Superior temporal gyrus (tissue), 1 donor: ENCODE measurements around the gene ANKRD13D.

Source experiments
- DNase-seq: peaks from one replicate; pipeline ENCODE4 v3.0.0-alpha.2; 2016; ENCODE audit errors: extremely low spot score

Gene ANKRD13D

DNA sequence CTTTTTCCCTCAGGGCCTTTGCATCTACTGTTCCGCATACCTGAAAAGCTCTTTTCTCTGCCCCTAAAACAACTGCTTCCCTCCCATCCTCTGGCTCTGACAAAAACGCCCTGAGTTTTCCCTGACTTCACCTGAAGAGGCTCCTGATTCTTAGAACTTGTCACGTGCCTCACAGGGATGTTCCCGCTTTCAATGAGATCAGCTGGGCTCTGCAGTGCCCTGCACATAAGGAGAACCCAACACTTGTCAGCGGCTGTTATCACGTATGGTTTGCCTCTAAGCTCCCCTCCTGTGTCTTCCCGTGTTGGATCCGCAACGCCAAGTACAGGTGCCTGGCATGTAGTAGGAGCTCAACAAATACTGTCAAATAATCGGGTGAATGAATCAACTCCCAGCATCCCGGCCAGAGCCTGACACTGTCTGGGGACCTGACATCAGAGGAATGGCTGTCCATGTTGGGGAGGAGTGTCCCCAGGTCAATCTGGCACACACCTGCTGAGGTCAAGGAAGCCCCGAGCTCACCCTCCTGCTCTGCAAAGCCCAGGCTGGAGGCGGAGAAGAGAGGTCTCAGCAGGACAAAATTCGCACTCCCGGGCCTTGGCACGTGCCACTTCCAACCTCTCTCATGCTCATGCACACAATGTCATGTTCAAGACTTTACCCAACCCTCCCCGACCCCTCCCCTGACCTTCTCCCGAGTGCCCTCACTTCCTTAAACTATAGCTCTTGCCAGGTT, 27.0 kb upstream of the ANKRD13D start:
- no peak for DNase-seq

DNA sequence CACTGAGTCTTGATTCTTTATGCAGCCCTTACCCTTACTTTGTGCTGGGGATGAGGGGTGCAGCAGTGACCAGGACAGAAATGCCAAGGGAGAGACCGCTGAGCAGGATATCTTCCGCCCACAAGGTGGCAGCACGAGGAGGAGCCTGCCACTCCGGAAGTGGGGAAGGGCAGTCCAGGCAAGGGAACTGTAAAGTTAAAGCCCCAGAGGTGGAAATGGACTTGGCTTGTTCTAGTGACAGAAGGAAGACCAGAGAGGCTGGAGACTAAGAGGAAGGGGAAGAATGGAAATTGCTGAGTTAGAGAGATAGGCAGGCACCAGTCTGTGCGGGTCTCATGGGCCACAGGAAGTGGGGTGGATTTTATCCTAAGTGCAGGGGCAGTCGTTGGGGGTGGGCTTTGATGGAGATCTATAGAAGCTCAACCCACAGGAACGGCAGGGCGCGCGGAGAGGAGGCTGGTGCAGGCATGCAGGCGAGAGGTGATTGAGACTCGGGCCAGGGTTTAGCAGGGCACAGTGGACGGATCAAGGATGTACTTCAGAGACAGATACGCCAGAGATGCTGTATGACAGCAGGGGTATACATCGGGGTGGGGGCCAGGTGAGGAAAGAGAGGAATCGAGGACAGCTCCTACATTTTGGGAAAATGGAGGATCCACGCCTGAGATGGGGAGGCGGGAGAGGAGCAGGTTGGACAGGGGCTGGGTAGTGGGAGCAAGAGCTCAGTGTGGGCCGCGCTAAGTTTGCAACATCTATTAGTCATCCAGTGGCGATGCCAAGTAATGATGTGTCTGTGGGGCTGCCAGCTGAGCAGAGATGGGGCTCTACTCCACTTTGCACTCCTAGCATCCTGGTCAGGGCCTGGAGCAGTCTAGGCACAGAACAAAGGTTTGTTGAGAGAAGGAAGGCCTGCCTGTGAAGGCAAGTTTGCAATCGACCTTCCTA, 26.1 kb upstream of the ANKRD13D start:
- DNase-seq: peak; percentile 84

DNA sequence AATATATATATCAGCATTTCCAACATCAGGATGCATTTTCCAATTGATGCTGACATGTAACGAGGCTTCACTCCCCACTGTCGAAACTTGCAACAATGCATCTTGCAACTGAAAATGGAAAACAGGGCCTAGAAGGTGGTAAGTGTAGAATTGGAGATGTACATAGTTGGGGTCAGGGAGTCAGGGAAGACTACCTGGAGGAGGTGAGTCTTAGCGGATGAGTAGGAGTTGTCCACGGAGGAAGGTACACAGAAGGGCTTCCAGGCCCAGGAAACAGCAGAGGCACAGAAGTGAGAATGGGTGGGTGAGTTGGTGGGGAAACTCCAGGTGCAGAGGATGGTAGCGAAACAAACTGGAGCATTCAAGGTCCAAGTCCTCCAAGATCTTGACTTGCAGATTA, 24.8 kb upstream of the ANKRD13D start:
- no peak for DNase-seq

DNA sequence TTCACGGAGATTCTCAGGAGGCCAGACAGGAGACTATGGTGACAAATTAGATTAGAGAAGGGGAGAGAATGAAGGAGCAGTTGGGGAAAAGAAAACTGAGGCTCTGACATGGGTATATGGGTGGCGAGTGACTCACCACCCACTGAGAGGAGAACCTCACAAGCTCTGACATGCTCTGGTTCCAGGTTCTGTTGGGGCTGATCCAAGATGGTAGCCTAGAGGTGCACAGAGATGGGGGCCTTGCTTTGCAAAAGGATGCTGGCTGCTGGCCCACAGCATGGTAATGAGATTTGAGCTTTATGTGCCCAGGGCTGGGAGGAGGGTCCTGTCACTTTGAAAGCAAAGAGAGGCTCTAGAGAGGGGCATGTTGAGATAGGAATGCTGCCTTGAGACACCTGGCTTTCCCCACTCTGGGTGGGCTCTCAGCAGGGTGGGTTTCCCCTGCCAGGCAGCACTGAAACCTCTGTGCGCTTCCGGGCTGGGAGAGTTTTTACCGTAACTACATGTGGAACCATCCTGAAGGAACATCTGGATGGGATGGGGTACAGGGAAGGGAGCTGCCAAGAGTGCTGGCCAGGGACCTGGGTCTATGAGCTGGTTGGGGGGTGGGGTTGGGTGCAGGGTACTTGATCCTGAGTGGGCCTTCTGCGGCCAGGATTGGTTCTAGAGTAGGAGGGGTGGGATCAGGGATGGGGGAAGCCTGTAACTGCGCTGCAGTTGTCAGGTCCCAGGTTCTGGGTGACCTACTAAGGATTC, 24.0 kb upstream of the ANKRD13D start:
- DNase-seq: no peak

DNA sequence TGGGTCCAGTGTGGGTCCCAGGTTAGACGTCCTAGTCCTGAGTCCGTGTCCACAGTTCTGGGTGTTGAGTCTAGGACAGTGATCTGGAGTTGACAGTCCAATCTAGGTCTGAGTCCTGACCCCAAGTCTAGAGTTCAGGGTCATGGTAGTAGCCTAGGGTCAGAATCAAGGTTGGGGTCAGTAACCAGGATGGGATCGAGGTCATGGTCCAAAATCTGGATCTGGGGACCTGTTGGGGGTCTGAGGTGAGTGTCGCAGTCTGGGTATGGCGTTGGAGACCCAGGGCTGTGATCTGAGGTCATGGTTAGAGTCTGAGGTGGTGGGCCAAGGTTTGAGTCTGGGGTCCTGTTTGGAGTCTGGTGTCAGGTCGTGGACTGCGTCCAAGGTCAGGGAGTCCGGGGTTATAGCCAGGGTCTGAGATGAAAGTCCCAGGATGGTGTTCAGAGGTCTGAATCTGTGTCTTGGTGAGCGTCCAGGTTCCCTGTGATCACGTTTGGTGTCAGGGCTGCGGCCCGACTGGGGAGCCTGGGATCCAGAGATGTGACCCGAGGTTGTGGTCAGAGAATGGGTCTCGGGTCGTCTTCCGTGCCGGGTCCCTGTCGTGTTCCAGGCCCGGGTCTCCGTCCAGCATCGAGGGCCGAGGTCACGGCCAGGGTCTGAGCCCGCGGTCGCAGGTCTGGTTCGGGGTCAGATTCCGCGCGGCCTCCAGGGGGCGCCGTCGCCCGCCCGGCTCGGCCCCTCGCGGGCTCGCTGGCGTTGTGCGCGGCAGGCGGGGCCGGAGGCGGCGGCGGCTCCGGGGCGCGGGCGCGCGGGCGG, 23.3 kb upstream of the ANKRD13D start:
- DNase-seq: peak; percentile 72

DNA sequence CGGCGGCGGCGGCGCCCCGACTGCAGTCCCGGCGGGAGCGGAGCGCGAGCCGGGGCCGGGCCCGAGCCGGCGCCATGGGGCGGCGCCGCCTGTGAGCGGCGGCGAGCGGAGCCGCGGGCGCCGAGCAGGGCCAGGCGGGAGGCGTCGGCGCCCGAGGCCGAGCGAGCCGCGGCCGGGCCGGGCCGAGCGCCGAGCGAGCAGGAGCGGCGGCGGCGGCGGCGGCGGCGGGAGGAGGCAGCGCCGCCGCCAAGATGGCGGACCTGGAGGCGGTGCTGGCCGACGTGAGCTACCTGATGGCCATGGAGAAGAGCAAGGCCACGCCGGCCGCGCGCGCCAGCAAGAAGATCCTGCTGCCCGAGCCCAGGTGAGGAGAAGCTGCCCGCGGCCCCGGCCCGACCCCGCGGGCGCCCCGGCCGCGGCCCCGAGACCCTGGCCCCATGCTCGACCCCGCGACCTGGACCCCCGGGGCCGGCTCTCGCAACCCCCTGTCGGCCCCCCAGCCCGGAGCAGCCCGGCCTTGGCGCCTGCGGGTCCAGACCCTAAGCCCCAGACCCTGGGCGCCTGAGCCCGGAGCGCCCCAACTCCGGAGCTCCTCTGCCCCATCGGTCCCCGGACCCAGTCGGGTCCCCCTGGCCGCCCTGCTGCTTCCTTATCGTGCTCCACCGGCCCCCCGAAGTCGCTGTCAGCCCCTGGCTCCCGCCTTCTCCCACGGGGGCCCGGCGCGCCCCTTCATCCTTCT, 22.5 kb upstream of the ANKRD13D start, which contains the start of gene GRK2:
GRK2 (plus strand) TSS at position 25 of the 739 bp plus-strand sequence; CDS start at position 252, 227 bp downstream.
- no peak for DNase-seq

DNA sequence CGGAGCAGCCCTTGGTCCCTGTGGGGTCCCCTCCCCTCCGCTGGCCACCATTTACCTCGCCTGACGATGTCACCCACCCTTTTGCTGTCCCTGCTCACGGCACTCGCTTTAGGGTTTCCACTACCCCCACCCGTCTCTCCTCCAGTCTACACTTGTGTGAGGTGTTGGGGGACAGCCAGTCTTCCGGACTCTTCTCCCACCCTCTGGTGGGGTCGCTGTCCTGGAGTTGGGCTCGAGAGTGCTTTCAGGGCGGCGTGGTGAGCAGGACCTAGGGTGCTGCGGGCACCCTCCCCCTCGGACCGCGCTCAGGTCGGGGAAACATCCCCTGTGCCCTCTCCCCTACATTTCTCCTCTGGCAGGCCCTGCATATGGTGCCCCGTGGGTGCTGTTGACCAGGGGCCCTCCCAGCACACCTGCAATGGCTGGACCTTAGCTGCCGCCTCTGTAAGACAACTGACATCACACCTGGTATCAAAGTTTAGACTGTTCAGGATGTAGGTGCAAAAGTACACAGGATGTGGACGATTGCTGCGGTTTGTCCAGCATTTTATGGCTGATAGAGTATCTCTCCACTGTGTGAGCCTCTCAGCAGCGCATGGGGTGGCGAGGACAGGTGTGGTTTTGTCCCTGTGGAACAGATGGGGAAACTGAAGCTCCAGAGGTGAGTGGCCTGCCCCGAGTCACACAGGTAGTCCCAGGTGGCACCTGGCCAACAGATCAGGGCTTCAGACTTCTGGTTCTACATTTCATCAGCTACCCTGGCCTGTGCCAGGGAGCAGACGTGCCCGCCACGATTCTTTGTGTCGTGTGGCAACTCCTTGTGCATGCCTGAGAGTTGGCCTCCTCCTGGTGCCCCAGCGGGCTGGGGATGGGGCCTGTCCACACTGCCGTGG, 21.7 kb upstream of the ANKRD13D start:
- no peak for DNase-seq

DNA sequence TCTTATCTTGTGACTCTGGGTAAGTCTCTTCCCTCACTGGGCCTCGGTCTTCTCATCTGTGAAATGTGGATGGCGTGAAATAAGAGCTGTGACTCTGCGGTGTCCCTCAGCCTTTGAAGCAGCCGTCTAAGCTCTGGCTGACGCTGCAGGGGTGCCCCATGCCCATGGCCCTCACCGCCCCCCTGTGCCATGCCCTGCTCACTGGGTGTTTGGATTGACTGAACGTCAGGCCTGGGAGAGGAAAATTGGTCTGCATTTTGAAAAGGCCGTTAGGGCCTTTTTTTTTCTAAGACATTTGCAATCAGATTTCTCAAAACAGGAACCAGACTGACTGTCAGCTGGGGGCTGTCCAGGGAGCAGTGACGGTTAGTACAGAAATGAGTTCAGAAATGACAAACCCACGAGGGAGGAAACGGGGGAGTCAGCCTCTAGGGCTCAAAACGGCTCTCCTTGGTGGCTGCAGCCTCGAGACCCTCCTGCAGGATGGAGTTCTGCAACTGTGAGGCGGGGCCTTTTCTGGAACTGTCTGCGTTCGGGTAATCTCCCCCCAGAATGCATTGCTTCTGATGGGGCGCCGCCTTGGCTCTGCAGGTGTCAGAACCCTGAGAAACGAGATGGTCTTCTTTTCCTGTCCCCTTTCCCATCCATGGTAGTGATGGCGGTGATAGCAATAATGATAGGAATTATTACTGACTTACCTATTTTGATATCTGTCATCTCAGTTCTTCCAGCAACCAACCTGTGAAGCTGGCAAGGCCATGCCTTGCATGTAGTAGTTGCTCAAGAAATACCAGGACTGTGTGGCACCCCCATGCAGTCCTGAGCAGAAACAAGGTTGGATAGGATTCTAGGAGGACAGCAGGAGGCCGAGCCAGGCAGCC, 20.8 kb upstream of the ANKRD13D start:
- no peak for DNase-seq

DNA sequence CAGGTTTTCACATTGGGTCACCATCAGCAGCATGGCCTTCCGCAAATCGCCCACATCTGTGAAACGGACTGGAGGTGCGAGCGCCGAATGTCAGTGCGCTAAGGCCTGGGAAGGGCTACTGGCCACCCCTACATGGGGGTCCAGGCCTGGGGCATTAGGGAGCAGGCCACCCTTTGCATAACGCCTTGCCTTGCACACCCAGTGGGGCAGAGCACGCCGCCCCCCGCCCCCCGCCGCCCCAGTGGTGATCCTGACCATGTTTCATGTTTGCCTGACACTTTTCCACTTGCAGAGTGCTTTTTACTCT, 20.2 kb upstream of the ANKRD13D start:
- DNase-seq: no peak

DNA sequence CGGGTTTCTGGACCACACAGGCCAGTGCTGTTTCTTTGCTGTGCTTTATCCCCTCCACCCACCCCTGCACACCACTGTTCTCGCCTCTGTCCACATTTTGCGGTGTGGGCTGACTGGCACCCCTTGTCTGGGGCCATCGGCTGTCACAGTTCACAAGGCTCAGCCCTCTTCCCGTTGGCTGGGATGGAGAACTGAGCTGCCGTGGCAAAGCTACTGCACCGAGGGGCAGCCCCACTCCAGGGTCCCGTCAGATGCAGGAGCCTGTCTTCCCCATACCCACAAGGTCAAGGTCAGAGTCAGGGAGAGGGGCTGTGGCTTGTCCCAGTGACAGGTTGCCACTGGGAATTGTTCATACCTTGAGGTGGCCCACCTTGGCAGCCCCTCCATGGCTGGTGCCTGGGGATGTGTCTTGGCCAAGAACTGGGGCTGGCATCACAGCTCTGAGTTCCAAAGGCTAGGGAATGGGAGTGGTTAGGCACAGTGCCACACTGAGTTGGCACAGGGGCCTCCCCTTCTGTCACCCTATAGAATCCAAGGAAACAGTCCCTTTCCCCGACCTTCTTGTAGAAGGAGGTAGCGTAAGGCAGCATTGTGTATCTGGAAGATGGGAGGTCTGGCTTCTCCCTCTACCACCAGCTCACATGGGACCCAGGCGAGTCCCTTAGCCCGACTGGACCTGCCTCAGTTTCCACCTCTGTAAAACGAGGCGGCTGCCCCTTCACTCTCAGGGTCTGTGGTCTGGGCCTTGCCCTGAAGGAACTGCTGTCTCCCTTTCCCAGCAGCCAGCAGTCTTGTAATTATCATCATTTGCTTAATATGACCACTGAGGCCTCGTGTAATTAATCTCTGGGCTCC, 19.5 kb upstream of the ANKRD13D start:
- no peak for DNase-seq

DNA sequence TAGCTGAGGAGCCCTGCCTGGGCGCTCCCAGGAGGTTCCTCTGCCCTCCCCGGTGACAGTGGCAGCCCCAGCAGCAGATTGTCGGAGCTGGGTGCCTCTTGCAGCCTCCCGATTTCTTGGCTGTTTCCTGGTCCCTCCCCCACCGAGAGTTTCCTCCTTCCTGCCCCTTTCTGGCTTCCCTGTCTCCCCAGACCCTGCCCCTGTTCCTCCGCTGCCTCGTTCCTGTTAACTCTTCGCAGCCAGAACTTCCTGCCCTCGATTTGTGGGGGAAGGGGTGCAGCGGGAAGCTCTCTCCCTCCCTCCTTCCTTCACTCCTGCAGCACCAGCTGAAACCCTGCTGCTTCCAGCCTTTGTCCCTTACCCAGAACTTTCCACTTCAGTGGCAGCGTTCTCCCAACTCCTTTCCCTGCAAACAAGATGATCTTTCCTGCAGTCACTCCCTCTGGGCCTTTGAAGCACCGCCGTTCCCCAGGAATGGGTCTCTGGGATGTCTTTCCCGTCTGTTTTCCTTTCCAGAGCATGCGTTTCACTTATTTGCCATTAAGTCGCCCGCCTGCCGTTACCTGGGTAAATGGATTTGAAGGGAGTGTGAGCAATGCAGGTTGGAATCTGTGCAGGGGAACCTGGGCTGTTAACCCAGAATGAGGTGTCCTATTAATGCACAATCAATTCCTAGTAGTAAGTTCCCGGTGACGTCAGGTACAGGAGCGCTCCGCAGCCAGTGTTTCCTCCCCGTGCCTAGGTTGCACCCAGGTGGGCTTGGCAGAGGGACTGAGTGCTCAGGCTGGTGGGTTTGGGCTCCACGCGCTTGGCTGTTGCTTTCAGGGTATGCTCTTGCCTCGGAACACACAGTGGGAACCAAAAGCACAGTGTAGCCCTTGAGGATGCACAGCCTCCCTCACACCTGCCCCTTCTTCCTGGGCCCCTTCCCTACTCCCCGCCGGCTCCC, 18.6 kb upstream of the ANKRD13D start:
- peak; percentile 29 for DNase-seq

DNA sequence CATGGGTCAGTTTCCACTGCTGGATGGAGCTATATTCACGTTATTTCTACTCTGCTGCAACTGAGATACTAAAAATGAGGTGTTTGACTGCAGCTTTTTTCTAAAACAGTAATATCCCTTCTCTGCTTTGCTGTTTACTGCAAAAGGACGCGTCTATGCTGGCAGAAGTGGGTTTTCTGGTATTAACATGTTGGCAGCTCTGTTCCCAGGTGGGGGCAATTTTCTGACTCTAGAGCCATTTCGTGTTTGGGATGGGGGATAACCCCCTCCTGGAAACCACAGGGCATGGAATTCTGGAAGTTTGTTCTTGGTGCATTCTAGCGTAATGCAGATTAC, 17.9 kb upstream of the ANKRD13D start:
- no peak for DNase-seq

DNA sequence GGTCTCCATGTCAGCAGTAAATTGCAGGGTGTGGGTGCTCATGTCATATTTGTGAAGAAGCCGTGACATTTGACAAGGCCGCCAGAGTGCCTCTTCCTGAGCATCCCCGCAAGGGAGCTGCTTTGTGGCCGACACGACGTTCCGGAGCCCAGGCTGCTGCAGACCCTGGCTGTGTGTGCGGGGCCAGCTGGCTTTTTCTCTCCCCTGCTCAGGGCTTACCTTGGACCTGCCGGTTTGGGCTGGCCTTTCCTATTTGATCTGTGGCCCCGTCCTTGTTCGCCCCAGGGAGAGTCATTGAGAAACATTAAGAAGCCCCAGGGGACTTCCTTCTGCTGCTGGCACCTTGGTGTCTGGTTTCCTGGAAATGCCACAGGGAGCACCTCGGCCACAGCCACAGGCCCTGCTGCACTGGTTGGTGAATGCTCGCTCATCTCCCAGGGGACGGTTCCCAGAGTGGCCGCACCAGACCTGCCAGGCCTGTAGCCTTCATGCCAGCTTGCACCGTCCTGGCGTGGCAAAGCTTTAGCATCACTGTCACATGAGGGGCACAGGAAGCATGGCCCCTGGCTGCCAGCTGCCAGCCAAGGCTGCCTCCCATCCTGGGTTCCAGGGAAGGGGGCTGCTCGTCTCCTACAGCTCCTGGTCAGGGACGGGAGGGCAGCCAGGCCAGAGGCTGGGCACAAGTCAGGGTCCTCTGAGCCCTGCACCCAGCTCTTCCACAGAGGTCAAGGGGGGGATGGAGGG, 17.4 kb upstream of the ANKRD13D start:
- no peak for DNase-seq

DNA sequence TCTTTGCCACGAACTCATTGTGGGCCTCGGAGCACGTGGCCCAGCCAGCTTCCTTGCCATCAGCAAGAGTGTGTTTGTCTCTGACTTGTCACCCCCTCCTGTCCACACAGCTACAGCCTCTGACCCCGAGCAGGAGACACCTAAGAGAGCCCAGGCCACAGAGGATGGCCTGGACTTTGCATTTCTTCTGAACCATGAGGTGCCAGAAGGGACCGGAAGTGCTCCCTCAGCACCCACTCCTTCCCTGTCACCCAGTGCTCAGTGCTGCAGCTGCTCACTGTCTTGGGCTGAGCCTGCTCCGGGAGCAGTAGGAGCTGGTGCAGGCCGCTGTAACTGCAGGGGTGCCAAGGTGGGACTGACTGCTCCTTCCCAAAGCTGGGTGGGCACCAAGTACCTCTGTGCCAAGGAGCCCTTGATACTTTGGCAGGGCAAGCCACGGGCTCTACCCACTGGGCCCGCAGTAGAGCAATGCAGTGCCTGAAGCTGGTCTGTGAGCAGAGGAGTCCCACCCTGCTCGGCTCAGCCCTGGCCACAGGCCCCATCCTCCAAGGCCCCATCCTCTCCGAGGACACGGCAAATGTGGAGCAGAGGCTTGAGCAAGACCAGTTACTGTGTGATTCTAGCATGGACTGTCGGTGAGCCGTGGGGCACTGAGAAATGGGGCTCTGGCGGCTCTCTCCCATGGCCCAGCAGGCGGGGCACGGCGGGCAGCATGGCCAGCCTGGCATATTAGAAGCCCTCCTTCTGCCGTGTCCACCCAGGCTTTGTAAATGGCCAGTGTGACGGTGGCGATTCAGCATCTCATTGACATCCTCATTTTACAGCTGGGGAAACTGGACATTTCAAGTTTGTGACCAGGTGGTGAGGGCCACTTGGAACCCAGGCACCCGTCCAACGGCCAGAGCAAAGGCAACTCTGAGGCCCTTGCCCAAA, 16.5 kb upstream of the ANKRD13D start:
- no peak for DNase-seq
